Vagina (tissue), 2 donors: ENCODE measurements around the gene MAPK12. TPM values are rescaled to one million over a fixed set of nuclear protein-coding genes. Genes with fewer than 3 reads are reported as not detected.

Experiments used
- DNase-seq, 2 donors: peaks; one replicate each; pipeline ENCODE4 v3.0.0-alpha.2; 2017; ENCODE audit errors: extremely low spot score in 2 of 2
- H3K27ac ChIP-seq: fragments of 200-600 bp; sonication (generic); one replicate; pipeline ENCODE4 v1.5.1; 2019
- H3K27me3 ChIP-seq: fragments of 200-600 bp; sonication (generic); one replicate; pipeline ENCODE4 v1.5.1; 2019
- H3K36me3 ChIP-seq, 2 donors: fragments of 200-600 bp; sonication (generic); one replicate each; pipeline ENCODE4 v1.5.1; 2017 to 2019
- H3K4me1 ChIP-seq: fragments of 200-600 bp; sonication (generic); one replicate; pipeline ENCODE4 v1.5.1; 2019
- H3K4me3 ChIP-seq, 2 donors: fragments of 200-600 bp; sonication (generic); 1 replicate in 1 of 2; 2 replicates in 1 of 2; pipeline ENCODE4 v1.5.1; 2016 to 2019
- H3K9me3 ChIP-seq: fragments of 200-600 bp; sonication (generic); one replicate; pipeline ENCODE4 v1.5.1; 2019
- CTCF ChIP-seq, 3 experiments: fragments of 450-650 bp in 2 of 3; fragments of 200-600 bp in 1 of 3; sonication (generic) in 1 of 3; IDR thresholded peaks; one replicate each; pipeline ENCODE4 v1.5.1; 2017 to 2019; ENCODE audit warnings: antibody characterized with exemption in 3 of 3, mild to moderate bottlenecking in 2 of 3, moderate library complexity in 2 of 3
- POLR2A ChIP-seq, 2 donors: fragments of 450-650 bp; IDR thresholded peaks; one replicate each; pipeline ENCODE4 v1.6.1; 2017; ENCODE audit warnings: antibody characterized with exemption in 2 of 2, mild to moderate bottlenecking in 2 of 2, moderate library complexity in 2 of 2
- POLR2AphosphoS5 ChIP-seq, 2 donors: sonication (generic); formaldehyde crosslinking; IDR thresholded peaks; one replicate each; pipeline ENCODE4 v1.9.0; 2017; ENCODE audit warnings: antibody characterized with exemption in 2 of 2, mild to moderate bottlenecking in 2 of 2, low read depth in 1 of 2; ENCODE audit not compliant: insufficient read depth in 1 of 2
- intact Hi-C: fragments of 100-400 bp; cut with DNase I; formaldehyde crosslinking; loops from one replicate; pipeline ENCODE4 v1.15.1; 2023
- total RNA-seq: library from RNA; depleted of rRNA; stranded (reverse); fragments of >200 nt; gene quantifications from one replicate; pipeline ENCODE4 v1.2.3, GENCODE V29; 2016

The MAPK12 gene
- total RNA-seq, 1 donor from 2014 or later = 15.0 TPM

- Histone ChIP-seq H3K36me3 (no peaks in the 10 kb centered on the region), H3K9me3 (no peaks in the 10 kb centered on the region), H3K4me1 (peaks cover 99% of the 10 kb centered on the region), H3K27me3 (no peaks in the 10 kb centered on the region), H3K27ac (peak overlapping the region; percentile 90), H3K4me3 (no peak overlapping the region)
- TF ChIP-seq POLR2A (IDR thresholded peaks at IDR 0.05) = no peak
- no peak for TF ChIP-seq POLR2AphosphoS5 (IDR thresholded peaks at IDR 0.05; ENCODE audit: insufficient read depth in 1 of 2, low read depth in 1 of 2)
- TF ChIP-seq CTCF (IDR thresholded peaks at IDR 0.05) = no peak
- no peak for DNase-seq
- intact Hi-C loops = no loop called here
Observed at GRCh38 chr22:50296658-50297490, 35.4 kb upstream of the MAPK12 start.

- Histone ChIP-seq H3K9me3 (no peaks in the 10 kb centered on the region), H3K27me3 (no peaks in the 10 kb centered on the region), H3K4me1 (peaks cover 78% of the 10 kb centered on the region), H3K36me3 (peaks cover 0 to 12% of the 10 kb centered on the region in 2 donors), H3K27ac (peak overlapping the region; percentile 81), H3K4me3 (no peak overlapping the region)
- no peak for TF ChIP-seq POLR2AphosphoS5 (IDR thresholded peaks at IDR 0.05; ENCODE audit: insufficient read depth in 1 of 2, low read depth in 1 of 2)
- no peak for TF ChIP-seq CTCF (IDR thresholded peaks at IDR 0.05)
- no peak for TF ChIP-seq POLR2A (IDR thresholded peaks at IDR 0.05)
- DNase-seq = no peak
- intact Hi-C loops = no loop called here
Observed at GRCh38 chr22:50294319-50294656, 32.8 kb upstream of the MAPK12 start.

- DNase-seq = no peak
- no peak for TF ChIP-seq POLR2A (IDR thresholded peaks at IDR 0.05)
- TF ChIP-seq POLR2AphosphoS5 (IDR thresholded peaks at IDR 0.05; ENCODE audit: insufficient read depth in 1 of 2, low read depth in 1 of 2) = peak; percentile 18 to 36
- intact Hi-C loops = no loop called here
- peaks cover 0 to 18% of the 10 kb centered on the region in 2 donors for H3K36me3 ChIP-seq
- no peaks in the 10 kb centered on the region for H3K9me3 ChIP-seq
- no peaks in the 10 kb centered on the region for H3K27me3 ChIP-seq
- H3K27ac ChIP-seq = peak overlapping the region; percentile 81
- H3K4me3 ChIP-seq = peak overlapping the region; percentile 32 to 43
- H3K4me1 ChIP-seq = peaks cover 71% of the 10 kb centered on the region
Observed at GRCh38 chr22:50293441-50294318, 32.2 kb upstream of the MAPK12 start.

GRCh38 chr22:50292643-50293440 is 31.4 kb upstream of the MAPK12 start:
- TF ChIP-seq CTCF (IDR thresholded peaks at IDR 0.05) = no peak
- peak in 1 of 2 donors; percentile 6 for TF ChIP-seq POLR2AphosphoS5 (IDR thresholded peaks at IDR 0.05; ENCODE audit: insufficient read depth in 1 of 2, low read depth in 1 of 2)
- intact Hi-C loops = no loop called here
- DNase-seq = no peak
- Histone ChIP-seq H3K4me3 (peak overlapping the region; percentile 32 to 43), H3K9me3 (no peaks in the 10 kb centered on the region), H3K27ac (peak overlapping the region; percentile 81), H3K4me1 (peaks cover 63% of the 10 kb centered on the region), H3K36me3 (peaks cover 0 to 26% of the 10 kb centered on the region in 2 donors), H3K27me3 (no peaks in the 10 kb centered on the region)
